Cortex of kidney (tissue), 1 donor: ENCODE results near the gene FRMD4A.

Experiments used
- DNase-seq: peaks from one replicate; lab custom pipeline; 2025; lab: John Stamatoyannopoulos, UW

FRMD4A gene

DNA sequence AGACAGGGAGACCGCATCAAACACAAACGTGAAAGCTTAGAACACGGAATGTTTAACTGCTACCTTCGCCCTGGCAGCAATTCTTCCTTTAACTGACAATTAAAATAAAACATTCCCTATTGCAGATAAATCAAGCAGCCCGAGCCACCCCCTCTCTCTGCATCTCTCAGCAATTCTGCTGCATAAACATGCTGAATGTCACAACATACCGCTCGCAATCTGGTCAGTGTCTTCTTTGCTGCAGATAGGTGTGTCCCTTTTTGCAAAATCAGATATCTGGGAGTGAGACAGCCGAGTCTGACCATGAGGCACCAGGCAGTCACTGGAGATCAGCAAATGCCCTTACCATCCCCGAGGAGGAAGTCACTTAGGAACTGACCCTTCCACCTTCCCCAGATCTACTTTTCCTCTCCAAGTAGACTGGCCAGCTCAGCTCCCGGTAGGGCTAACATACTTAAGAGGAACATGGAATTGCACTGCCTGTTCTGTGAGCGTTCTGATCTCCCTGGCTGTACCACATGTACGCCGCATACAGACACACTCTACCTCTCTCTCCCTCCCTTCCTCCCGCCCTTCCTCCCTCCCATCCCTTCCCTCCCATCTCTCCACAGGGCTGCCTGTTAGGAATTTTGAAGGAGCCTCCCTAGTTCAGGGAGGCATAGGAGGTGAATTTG lies at the start of gene FRMD4A:
Gene FRMD4A, minus strand, starts transcription at position 537 of the 674 bp plus-strand sequence.
- no peak for DNase-seq

- DNase-seq = no peak
Observed at GRCh38 chr10:14379556-14380280, 49.0 kb upstream of the FRMD4A start.

GRCh38 chr10:14378387-14378960 lies 47.8 kb upstream of the FRMD4A start:
- DNase-seq = no peak

DNA sequence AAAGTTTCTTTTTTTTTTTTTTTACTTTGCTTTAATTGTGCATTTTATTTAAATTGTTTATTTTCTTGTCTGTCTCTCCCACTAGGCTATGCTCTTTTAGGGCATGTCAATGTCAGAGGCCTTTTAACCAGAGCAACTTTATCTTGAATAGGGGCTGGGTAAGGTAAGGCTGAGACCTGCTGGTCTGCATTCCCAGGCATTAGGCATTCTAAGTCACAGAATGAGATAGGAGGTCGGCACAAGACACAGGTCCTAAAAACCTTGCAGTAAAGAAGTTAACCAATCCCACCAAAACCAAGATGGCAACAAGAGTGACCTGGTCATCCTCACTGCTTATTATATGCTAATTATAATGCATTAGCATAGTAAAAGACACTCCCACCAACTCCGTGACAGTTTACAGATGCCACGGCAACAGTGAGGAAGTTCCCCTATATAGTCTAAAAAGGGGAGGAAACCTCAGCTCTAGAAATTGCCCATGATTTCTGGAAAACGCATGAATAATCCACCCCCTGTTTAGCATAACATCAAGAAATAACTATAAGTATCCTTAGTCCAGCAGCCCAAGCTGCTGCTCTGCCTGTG lies 47.0 kb upstream of the FRMD4A start:
- no peak for DNase-seq

DNA sequence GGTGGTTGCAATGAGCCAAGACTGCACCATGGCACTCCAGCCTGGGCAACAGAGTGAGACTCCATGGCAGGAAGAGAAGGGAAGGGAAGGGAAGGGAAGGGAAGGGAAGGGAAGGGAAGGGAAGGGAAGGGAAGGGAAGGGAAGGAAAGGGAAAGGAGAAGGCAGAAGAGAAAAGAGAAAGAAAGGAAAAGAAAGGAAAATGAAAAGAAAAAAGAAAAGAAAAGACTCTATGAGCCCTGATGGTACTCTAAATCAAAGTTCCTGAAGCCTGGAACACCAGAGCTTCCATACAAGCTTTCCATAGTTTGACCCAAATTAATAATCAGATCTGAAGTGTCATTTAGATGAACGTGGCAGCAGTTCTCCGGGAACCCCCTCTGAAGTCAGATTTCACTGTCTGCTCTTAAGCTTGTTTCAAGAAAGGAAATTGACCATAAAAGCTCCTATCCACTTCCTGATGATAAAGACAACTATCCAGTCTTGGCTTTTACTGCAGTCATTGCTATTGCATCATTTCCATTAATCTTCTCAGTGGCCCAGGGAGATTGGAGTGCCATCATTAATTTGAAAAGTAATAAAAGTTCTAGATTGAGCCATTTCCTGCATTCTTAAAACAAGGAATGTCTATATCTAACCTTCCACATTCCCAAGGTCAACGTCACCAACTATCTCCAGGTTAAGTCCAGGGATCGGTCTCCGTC lies 44.2 kb upstream of the FRMD4A start:
- DNase-seq = no peak

GRCh38 chr10:14372606-14373005 lies 41.9 kb upstream of the FRMD4A start:
- DNase-seq = no peak

DNA sequence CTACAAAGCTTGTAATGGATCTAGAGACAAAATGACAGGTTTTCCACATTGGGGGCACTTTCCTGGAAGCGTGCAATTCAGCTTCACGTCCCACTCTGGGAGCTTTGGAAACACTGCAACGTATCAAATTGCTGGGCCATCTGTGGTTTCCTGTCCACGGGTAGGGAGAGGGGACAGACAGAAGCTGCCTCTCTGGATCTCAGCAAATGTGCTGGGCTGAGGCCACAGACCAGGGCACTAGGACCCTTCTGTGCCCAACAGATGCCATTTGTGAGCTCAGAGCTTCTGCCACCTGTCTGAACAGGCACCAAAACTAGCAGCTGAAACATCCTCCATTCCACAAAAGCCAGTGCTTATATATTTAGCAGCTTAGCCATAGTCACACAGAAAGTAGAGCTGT lies 40.9 kb upstream of the FRMD4A start:
- DNase-seq = no peak

DNA sequence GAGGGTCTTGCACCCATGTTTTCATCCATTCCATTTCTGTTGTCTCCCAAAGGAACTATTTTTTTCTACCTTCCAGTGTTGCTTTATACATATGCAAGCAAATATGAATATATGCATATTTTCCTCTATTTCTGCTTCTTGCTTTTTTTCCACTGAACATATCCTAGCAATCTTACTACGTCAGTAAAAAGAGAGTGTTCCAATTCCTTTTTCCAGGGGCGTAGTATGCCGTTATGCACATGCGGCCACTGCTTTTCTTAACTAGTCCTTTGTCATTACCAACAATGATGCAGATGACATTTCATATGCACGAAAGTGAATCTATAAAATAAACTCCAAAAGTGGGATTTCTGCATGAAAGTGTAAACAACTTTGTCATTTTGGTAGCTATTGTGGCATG lies 40.2 kb upstream of the FRMD4A start:
- DNase-seq = no peak

DNA sequence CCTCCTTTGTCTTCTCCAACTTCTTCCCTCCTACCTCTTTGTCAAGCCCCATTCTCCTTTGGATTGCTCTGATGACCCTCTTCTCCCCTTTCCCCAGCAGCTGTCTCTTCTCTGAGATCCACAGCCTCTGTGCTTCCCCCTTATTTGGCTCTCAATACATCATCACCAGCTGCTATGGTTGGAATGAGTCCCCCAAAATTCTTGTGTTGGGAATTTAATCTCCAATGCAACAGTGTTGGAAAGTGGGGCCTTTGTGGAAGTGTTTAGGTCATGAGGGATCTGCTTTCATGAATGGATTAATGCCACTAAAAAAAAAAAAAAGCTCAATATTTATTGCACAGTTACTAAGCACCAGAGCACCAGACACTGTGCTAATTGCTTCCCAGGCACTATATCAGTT lies 39.2 kb upstream of the FRMD4A start:
- no peak for DNase-seq

GRCh38 chr10:14366760-14367159 lies 36.0 kb upstream of the FRMD4A start:
- DNase-seq = no peak

- no peak for DNase-seq
Observed at GRCh38 chr10:14365266-14365665, 34.5 kb upstream of the FRMD4A start.

DNA sequence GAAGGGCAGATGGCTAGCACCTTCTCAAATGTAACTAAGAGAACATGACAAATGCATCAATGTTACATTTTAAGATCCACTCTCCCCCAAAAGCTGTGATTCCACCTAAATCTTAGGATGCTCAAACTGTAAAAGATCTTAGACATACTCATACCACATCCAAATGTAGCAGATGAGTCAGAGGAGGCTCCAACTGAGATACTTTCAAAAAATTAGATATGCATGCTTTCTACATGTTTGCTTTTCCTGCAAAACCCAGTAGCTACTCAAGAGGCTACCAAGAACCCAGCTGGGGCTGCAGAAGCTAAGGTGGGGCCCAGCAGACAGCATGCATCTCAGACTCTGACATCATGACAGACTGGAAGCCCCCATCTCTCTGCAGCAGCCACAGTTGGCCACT lies 31.4 kb upstream of the FRMD4A start:
- DNase-seq = no peak

DNA sequence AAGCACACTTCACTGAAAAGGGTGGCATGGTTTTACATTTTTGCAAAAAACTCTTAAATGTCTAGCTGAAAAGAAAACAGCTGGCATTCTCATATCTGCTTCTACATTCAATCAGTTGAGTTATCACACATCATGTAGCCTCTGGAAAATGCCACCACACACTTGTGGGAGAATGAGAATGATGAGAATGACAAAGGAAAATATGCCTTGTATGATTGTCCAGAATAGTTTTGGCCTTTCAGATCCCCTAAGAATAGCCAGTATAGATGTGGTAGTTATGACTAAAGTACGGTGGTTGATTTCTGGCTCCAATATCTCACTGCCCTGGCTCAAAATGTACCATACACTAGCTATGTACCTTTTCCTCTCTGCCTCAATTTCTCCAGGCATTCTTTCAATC lies 30.2 kb upstream of the FRMD4A start:
- no peak for DNase-seq

DNA sequence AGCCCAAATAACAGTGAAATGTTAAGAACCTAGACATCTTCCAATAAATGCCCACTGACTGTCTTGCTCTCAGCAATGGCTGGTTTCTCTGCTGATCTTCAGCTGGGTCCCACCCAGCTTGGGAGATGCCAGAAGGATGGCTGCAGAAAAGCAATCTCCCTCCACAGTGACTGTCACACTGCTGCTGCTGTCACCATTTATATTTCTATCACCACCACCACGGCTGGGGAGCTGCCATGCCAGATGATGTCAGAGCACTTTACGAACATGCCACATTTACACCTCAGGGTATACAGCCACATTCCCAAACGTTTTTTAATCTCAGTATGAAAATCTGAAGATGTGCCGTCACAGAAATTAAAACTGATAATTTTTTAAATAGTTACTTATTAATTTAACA lies 29.8 kb upstream of the FRMD4A start:
- no peak for DNase-seq

GRCh38 chr10:14358886-14359573 lies 28.3 kb upstream of the FRMD4A start:
- DNase-seq = no peak

GRCh38 chr10:14356921-14357320 lies 26.2 kb upstream of the FRMD4A start:
- DNase-seq = no peak

- DNase-seq = no peak
Observed at GRCh38 chr10:14355750-14356149, 25.0 kb upstream of the FRMD4A start.

DNA sequence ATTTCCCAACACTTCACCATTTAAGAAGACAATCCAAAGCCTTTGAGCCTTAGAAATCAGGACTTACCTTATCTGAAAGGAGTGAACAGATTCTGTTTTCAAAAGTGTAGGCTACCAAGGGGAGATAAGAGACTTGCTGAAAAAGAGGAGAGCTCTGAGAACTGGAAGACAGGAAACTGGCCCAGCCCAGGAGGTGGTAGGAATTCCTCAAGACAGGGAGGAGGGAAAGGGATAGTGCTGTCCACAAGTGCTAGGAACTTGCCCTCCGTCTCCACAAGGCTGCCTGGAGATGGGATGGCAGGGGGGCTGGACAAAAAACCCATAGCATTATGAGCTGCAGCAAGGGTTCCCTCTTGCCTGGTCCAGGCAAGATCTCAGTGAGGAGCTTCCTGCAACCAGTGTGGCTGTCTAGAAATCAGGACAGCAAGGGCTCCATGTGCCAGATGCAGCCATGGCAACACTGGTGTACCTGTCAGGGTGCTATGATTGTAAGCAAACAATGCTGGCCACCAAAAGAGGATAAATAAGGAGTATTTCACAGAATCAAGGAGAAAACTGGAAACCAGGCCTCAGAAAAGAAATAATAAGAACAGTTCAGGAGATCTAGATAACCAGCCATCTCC lies 22.7 kb upstream of the FRMD4A start:
- no peak for DNase-seq

DNA sequence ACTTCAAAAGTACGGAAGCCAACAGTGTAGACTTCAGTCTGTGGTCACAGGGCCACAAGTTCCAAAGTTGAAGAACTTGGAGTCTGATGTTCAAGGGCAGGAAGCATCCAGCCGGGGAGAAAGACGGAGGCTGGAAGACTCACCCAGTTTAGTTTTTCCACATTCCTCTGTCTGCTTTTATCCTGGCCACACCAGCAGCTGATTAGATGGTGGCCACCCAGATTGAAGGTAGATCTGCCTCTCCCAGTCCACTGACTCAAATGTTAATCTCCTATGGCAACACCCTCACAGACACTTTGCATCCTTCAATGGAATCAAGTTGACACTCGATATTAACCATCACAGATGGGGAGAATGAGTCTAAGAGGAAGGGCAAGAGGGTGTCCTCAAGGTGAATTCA lies 19.3 kb upstream of the FRMD4A start:
- no peak for DNase-seq

GRCh38 chr10:14349081-14349480 lies 18.4 kb upstream of the FRMD4A start:
- DNase-seq = no peak

GRCh38 chr10:14345262-14345661 lies 14.5 kb upstream of the FRMD4A start:
- no peak for DNase-seq
